ENCODE results near the gene IMPA2.
"Not testable (repeated sequence)": the region's sequence is repeated elsewhere in the genome, so short reads cannot be mapped to it uniquely, and the experiment has no call there.

Gene IMPA2

GRCh38 chr18:12031846-12032245, 50.5 kb downstream of the IMPA2 start:
- no peak for DNase-seq

- DNase-seq = no peak
Measured at GRCh38 chr18:12032786-12033642, 51.7 kb downstream of the IMPA2 start.

GRCh38 chr18:12033643-12034025, 52.3 kb downstream of the IMPA2 start:
- DNase-seq = no peak

GRCh38 chr18:12034241-12035100, 53.2 kb downstream of the IMPA2 start:
- no peak for DNase-seq

GRCh38 chr18:12035481-12035880, 54.2 kb downstream of the IMPA2 start:
- DNase-seq = no peak

GRCh38 chr18:12036201-12036751, 55.0 kb downstream of the IMPA2 start:
- no peak for DNase-seq

GRCh38 chr18:12038082-12038638, 56.9 kb downstream of the IMPA2 start:
- no peak for DNase-seq

- peak; percentile 34 for DNase-seq
Measured at GRCh38 chr18:12038639-12039539, 57.6 kb downstream of the IMPA2 start.

GRCh38 chr18:12039540-12039930, 58.2 kb downstream of the IMPA2 start:
- DNase-seq = not testable (repeated sequence)

- DNase-seq = no peak
Measured at GRCh38 chr18:12041561-12041960, 60.3 kb downstream of the IMPA2 start.

- DNase-seq = no peak
Measured at GRCh38 chr18:12043811-12044210, 62.5 kb downstream of the IMPA2 start.

- no peak for DNase-seq
Measured at GRCh38 chr18:12044591-12044990, 63.3 kb downstream of the IMPA2 start.

- no peak for DNase-seq
Measured at GRCh38 chr18:12046046-12046750, 64.9 kb downstream of the IMPA2 start.

GRCh38 chr18:12046751-12047335, 65.5 kb downstream of the IMPA2 start:
- DNase-seq = no peak

GRCh38 chr18:12048010-12048826, 66.9 kb downstream of the IMPA2 start:
- DNase-seq = no peak

- DNase-seq = no peak
Measured at GRCh38 chr18:12048827-12049175, 67.5 kb downstream of the IMPA2 start.

- DNase-seq = no peak
Measured at GRCh38 chr18:12049978-12050811, 68.9 kb downstream of the IMPA2 start.

- no peak for DNase-seq
Measured at GRCh38 chr18:12052866-12053265, 71.6 kb downstream of the IMPA2 start.

- DNase-seq = no peak
Measured at GRCh38 chr18:12053289-12053688, 72.0 kb downstream of the IMPA2 start.

All from KG1 (cell line).